Breast epithelium (tissue), 4 donors: ENCODE results near the gene ZCRB1. TPM values are rescaled to one million over a fixed set of nuclear protein-coding genes. Genes with fewer than 3 reads are reported as not detected.

Source experiments
- DNase-seq, 2 donors: peaks; one replicate each; pipeline ENCODE4 v3.0.0-alpha.2; 2019; ENCODE audit warnings: low spot score in 2 of 2
- H3K27ac ChIP-seq, 2 donors: fragments of 200-600 bp; sonication (generic) in 1 of 2; one replicate each; pipeline ENCODE4 v1.5.1; 2016 to 2019; ENCODE audit warnings: mild to moderate bottlenecking in 1 of 2
- H3K27me3 ChIP-seq, 2 donors: fragments of 200-600 bp; sonication (generic) in 1 of 2; one replicate each; pipeline versions ENCODE4 v1.5.1 to v1.6.0; 2017 to 2019; ENCODE audit warnings: control low read depth in 1 of 2, mild to moderate bottlenecking in 1 of 2
- H3K36me3 ChIP-seq: fragments of 200-600 bp; one replicate; pipeline ENCODE4 v1.5.1; 2019
- H3K4me1 ChIP-seq, 2 donors: fragments of 200-600 bp; sonication (generic); one replicate each; pipeline ENCODE4 v1.5.1; 2016 to 2019; ENCODE audit warnings: control low read depth in 1 of 2
- H3K4me3 ChIP-seq, 3 donors: fragments of 200-600 bp; sonication (generic); 1 replicate in 2 of 3; 2 replicates in 1 of 3; pipeline ENCODE4 v1.5.1; 2016 to 2019; ENCODE audit warnings: mild to moderate bottlenecking in 3 of 3, moderate library complexity in 2 of 3
- H3K9me3 ChIP-seq, 2 donors: fragments of 200-600 bp; sonication (generic) in 1 of 2; one replicate each; pipeline ENCODE4 v1.5.1; 2016 to 2019; ENCODE audit warnings: control low read depth in 1 of 2
- POLR2A ChIP-seq: fragments of 450-650 bp; IDR thresholded peaks from one replicate; pipeline ENCODE4 v1.6.1; 2016; ENCODE audit warnings: antibody characterized with exemption, mild to moderate bottlenecking, moderate library complexity
- POLR2AphosphoS5 ChIP-seq, 3 donors: sonication (generic); formaldehyde crosslinking; IDR thresholded peaks; one replicate each; pipeline ENCODE4 v1.6.1; 2017; ENCODE audit warnings: antibody characterized with exemption in 3 of 3
- intact Hi-C: fragments of 100-400 bp; cut with DNase I; formaldehyde crosslinking; loops from one replicate; pipeline ENCODE4 v1.15.1; 2023; ENCODE audit warnings: low total_unique reads
- total RNA-seq, 3 donors: library from RNA; depleted of rRNA; stranded (reverse); fragments of >200 nt; gene quantifications; one replicate each; pipeline ENCODE4 v1.1.0, GENCODE V29; 2016
- TF ChIP-seq, protein P1 (sequence below), 3 donors: fragments of 450-650 bp; IDR thresholded peaks; one replicate each; pipeline ENCODE4 v1.5.1; 2016 to 2017; ENCODE audit warnings: antibody characterized with exemption in 3 of 3, mild to moderate bottlenecking in 3 of 3, moderate library complexity in 3 of 3

Gene ZCRB1
- total RNA-seq, 3 donors from 2014 or later = 28.0 to 34.9 (median 31.8) TPM

DNA sequence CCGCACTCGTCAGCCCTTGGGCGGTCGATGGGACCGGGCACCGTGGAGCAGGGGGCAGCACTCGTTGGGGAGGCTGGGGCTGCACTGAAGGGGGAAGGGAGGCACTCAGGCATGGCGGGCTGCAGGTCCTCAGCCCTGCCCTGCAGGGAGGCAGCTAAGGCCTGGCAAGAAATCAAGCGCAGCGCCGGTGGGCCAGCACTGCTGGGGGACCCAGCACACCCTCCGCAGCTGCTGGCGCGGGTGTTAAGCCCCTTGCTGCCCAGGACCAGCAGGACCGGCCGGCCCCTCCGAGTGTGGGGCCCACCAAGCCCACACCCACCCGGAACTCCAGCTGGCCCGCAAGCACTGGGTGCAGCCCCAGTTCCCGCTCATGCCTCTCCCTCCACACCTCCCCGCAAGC, 52.2 kb downstream of the ZCRB1 start:
- no peaks in the 10 kb centered on the region for H3K9me3 ChIP-seq
- intact Hi-C loops = no loop called here

DNA sequence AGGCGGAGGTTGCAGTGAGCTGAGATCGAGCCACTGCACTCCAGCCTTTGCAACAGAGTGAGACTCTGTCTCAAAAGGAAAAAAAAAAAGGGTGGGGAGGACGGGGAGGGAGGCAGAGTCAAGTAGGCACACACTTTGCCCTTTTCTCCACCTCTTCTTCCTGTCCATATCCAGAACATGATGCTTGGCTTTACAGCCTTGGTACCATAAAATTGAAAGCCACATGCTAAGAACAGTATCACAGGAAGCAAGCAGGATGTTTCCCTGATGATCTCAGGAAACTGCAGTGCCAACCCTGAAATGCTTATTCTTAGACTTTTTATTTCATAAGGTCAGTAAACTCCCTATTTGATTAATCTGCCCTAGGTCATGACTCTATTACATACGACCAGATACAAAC, 55.3 kb downstream of the ZCRB1 start:
- intact Hi-C loops = no loop called here
- no peak overlapping the region for H3K27ac ChIP-seq

More for the DNA sequence above, 52.2 kb downstream of the ZCRB1 start:
- Histone ChIP-seq H3K4me1 (no peaks in the 10 kb centered on the region), H3K27me3 (no peaks in the 10 kb centered on the region), H3K36me3 (no peaks in the 10 kb centered on the region), H3K4me3 (no peak overlapping the region), H3K27ac (no peak overlapping the region)
- no peak for DNase-seq
- no peak for TF ChIP-seq POLR2AphosphoS5 (IDR thresholded peaks at IDR 0.05)
- no peak for TF ChIP-seq POLR2A
- TF ChIP-seq, protein P1, sequence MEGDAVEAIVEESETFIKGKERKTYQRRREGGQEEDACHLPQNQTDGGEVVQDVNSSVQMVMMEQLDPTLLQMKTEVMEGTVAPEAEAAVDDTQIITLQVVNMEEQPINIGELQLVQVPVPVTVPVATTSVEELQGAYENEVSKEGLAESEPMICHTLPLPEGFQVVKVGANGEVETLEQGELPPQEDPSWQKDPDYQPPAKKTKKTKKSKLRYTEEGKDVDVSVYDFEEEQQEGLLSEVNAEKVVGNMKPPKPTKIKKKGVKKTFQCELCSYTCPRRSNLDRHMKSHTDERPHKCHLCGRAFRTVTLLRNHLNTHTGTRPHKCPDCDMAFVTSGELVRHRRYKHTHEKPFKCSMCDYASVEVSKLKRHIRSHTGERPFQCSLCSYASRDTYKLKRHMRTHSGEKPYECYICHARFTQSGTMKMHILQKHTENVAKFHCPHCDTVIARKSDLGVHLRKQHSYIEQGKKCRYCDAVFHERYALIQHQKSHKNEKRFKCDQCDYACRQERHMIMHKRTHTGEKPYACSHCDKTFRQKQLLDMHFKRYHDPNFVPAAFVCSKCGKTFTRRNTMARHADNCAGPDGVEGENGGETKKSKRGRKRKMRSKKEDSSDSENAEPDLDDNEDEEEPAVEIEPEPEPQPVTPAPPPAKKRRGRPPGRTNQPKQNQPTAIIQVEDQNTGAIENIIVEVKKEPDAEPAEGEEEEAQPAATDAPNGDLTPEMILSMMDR (IDR thresholded peaks at IDR 0.05) = no peak

DNA sequence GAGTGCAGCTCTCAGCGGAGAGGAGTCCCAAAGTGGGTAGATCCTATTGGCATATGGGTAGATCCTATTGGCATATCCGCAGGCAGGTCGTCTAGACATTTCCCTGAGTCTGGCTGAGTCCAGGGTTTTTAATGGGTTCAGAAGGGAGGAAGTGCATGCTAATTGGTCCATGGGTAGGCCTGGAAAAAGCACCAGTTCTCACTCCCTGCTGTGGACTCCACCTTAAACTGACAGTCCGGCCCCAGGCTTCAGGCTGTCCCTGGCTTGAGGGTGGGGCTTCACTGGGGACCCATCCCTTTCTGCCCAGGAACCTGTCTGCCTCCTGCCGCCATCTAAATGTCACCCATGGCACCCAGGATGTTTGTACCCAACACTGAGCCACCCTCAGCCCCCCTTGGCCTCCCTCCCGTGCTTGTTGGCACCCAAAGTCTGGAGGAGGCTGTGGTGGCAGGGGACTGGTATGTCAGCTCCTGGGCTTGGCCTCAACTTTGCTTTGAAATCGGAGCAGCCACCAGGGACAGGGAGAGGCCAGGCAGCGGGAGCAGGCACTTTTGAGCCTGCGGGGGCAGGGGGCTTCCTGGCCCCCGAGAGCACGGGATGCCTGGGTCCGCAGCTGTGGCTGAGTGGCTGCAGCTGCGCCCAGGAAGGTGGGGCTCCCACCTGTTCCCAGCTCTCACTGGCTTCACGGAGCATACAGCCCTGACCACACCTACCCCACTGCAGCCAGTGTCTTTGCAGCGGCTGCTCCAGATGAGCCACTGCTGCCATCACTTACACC, 58.3 kb downstream of the ZCRB1 start:
- H3K27me3 ChIP-seq = no peaks in the 10 kb centered on the region
- H3K4me1 ChIP-seq = no peaks in the 10 kb centered on the region
- TF ChIP-seq POLR2AphosphoS5 (IDR thresholded peaks at IDR 0.05) (no peak), POLR2A (no peak)
- TF ChIP-seq, protein P1 (IDR thresholded peaks at IDR 0.05) = no peak
- no peaks in the 10 kb centered on the region for H3K36me3 ChIP-seq
- no peaks in the 10 kb centered on the region for H3K9me3 ChIP-seq
- no peak overlapping the region for H3K27ac ChIP-seq
- H3K4me3 ChIP-seq = no peak overlapping the region
- intact Hi-C loops = no loop called here
- DNase-seq = no peak

More for the DNA sequence above, 55.3 kb downstream of the ZCRB1 start:
- Histone ChIP-seq H3K27me3 (no peaks in the 10 kb centered on the region), H3K4me1 (no peaks in the 10 kb centered on the region), H3K9me3 (no peaks in the 10 kb centered on the region), H3K36me3 (no peaks in the 10 kb centered on the region), H3K4me3 (no peak overlapping the region)
- DNase-seq = no peak
- TF ChIP-seq POLR2AphosphoS5 (IDR thresholded peaks at IDR 0.05) = no peak
- TF ChIP-seq, protein P1 (IDR thresholded peaks at IDR 0.05) = no peak
- no peak for TF ChIP-seq POLR2A

DNA sequence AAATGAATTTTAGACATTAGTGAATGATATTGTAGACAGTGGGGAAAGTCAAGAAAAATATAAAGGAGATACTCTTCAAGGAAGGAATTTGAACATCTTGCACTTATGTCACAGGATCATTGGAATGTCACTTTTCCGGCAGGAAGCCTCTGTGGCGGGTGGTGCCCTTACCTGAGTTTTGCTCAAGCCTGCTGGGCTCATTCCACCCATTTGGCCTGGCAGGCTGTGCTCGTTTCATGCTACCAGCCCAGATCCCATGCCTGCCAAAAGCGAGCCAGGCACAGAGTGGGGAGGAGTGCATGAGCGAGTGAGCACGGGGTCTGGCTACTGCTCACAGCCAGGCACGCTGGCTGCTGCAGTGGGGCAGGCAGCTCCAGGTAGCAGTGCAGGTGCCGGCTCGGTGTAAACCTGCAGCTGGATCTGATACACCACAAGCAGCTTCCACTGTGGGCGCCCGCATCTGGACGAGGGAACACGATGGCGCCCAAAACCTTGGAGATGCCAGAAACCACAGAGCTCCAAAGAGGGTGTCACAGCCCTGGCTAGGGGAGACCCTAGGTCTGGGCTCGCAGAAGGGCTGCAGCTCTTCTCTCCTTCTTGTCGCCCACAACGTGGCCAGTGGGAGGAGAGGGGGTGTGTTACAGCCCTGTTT, 59.2 kb downstream of the ZCRB1 start:
- Histone ChIP-seq H3K36me3 (no peaks in the 10 kb centered on the region), H3K27me3 (no peaks in the 10 kb centered on the region), H3K4me3 (no peak overlapping the region), H3K9me3 (no peaks in the 10 kb centered on the region), H3K27ac (no peak overlapping the region), H3K4me1 (no peaks in the 10 kb centered on the region)
- intact Hi-C loops = no loop called here
- TF ChIP-seq POLR2AphosphoS5 (IDR thresholded peaks at IDR 0.05) (no peak), POLR2A (no peak)
- TF ChIP-seq, protein P1 (IDR thresholded peaks at IDR 0.05) = no peak
- DNase-seq = no peak

DNA sequence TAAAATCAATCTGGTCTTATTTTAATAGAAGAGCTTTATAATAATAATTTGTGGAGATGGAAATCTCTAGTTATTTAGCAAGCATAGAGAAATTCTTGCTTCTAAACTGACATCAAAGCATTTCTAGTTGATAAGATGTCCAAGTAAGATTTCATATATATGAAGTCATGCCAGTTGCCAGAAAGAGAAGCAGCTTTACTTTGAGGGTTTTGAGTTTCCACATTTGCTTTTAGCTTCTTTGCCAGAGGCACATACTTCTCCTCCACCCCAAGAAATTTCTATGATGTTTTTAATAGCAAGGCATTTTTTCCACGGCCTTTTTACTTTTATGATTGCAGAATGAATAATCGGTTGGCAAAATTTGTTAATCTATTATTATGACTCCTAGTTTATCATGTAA, 63.6 kb downstream of the ZCRB1 start:
- intact Hi-C loops = no loop called here
- Histone ChIP-seq H3K4me3 (no peak overlapping the region), H3K4me1 (no peaks in the 10 kb centered on the region), H3K27me3 (no peaks in the 10 kb centered on the region), H3K36me3 (no peaks in the 10 kb centered on the region), H3K9me3 (no peaks in the 10 kb centered on the region), H3K27ac (no peak overlapping the region)
- DNase-seq = no peak
- no peak for TF ChIP-seq POLR2A
- TF ChIP-seq, protein P1 (IDR thresholded peaks at IDR 0.05) = no peak
